Measurements from ENCODE around the gene POLG2. TPM values are rescaled to one million over a fixed set of nuclear protein-coding genes. Genes with fewer than 3 reads are reported as not detected.

POLG2 gene
- total and polyA plus RNA-seq, 9 of the 15 experiments (the other 6 are each of a cell fraction or from before 2014, with no cell fraction given) = 13.4 to 44.8 (median 37.0) TPM

DNA sequence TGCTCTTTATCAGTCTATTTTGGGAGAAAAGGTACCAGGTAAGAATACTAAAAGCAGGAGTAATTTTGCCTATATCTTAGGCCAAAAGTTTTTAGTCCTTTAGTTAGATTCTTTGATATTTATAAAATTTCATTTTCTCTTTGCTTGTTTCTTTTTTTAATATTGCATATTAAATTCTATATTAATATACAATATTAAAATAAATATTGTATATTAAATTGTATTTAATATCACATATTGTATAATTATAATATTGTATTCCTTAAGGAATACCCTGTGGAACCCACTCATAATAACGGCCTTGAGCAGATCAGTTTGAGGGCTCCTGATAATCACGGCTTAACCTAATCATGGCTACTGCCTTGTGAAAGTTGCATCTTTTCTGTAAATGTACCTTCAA lies 11.8 kb upstream of the POLG2 start:
- Histone ChIP-seq H3K9ac (ENCODE audit: insufficient read depth in 1 of 2, low read depth in 2 of 2, low read length in 2 of 2) (peak overlapping the region in 1 of 2 experiments; percentile 98; a peak in 1 of 4 replicates), H4K20me1 (replicated peaks; ENCODE audit: control insufficient read depth, insufficient read depth, low read length) (peaks cover 23% of the 10 kb centered on the region), H3K36me3 (ENCODE audit: control insufficient read depth, insufficient read depth, low read length) (peaks cover 73% of the 10 kb centered on the region), H3K4me3 (peak overlapping the region; percentile 77; the same call in 1 of the 2 replicates), H3K4me1 (replicated peaks in 1 of 2; ENCODE audit: control insufficient read depth in 2 of 2, insufficient read depth in 2 of 2, low read length in 2 of 2) (peaks cover 6 to 13% of the 10 kb centered on the region in 2 experiments; a peak in 3 of 5 replicates), H3K27me3 (ENCODE audit: control insufficient read depth in 2 of 2, insufficient read depth in 2 of 2, low read length in 2 of 2) (no peaks in the 10 kb centered on the region), H3K79me2 (ENCODE audit: control insufficient read depth, insufficient read depth, low read length) (peaks cover 78% of the 10 kb centered on the region), H3K4me2 (ENCODE audit: insufficient read depth, low read length) (peak overlapping the region; percentile 98; the same call in 1 of the 2 replicates), H3K9me3 (replicated peaks; ENCODE audit: control insufficient read depth, insufficient read depth, low read depth, low read length) (no peaks in the 10 kb centered on the region), H2AFZ (ENCODE audit: low read depth, low read length) (no peak overlapping the region), H3K27ac (ENCODE audit: extremely low read depth, low read depth, low read length) (no peak overlapping the region), H3K9me1 (ENCODE audit: control insufficient read depth, insufficient read depth, low read length) (no peaks in the 10 kb centered on the region)
- in situ Hi-C loops (cut with MboI) (no loop called here), intact Hi-C loops (cut with micrococcal nuclease) (loop anchor here (5.0 to 10.0 kb wide), 2 partner anchors 89 to 226 kb away; no protein-coding TSS in a partner anchor)
- DNase-seq (ENCODE audit: extremely low read depth in 1 of 4, low spot score in 3 of 4) = no peak
- ATAC-seq = no peak
- FAIRE-seq = no peak
- ChIA-PET CTCF (ENCODE audit: low intra/inter-chr PET ratio) (interaction anchor here (1.2 kb wide), 1 partner anchor 16 kb away, joined by 3 read pairs; no protein-coding TSS in a partner anchor), POLR2A (no interaction called here)
- TF ChIP-seq DACH1 (IDR thresholded peaks at IDR 0.05; ENCODE audit: partially characterized antibody) (no peak), FOS (IDR thresholded peaks at IDR 0.05; ENCODE audit: extremely low read depth, insufficient read length) (no peak), ZNF324 (CRISPR knock-in tag; IDR thresholded peaks at IDR 0.05) (no peak), RNF2 (IDR thresholded peaks at IDR 0.05) (no peak)
- no TSS peak for BruUV-seq (replicated peaks)
- WGBS (ENCODE audit: insufficient coverage, low coverage, missing lambda C conversion rate) = 86% methylated on average over 2 of the region's 2 CpGs

DNA sequence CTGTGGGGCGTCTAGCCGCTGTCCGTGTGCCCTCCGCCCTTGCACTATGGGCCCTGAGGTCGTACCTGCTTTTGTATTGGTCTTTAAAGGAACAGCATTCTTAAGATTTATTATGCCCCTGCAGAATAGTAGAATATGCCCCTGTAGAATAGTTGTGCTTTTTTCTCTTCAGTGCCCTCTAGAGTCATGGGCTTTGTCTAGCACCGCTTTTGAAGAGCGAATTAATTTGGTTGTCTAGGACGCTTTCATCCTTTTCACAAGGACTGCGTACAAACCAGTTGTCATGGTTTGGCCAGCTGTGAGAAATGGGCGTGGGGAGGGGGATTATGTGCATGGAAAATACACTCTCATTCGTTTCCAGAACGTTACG lies 10.5 kb upstream of the POLG2 start:
- BruUV-seq (replicated peaks) = no TSS peak
- no peaks in the 10 kb centered on the region for H3K9me3 ChIP-seq (replicated peaks; ENCODE audit: control insufficient read depth, insufficient read depth, low read depth, low read length)
- H2AFZ ChIP-seq (ENCODE audit: low read depth, low read length) = peak overlapping the region; percentile 82
- H3K4me1 ChIP-seq (replicated peaks in 1 of 2; ENCODE audit: control insufficient read depth in 2 of 2, insufficient read depth in 2 of 2, low read length in 2 of 2) = peaks cover 6 to 13% of the 10 kb centered on the region in 2 experiments; a peak in 3 of 5 replicates
- intact Hi-C loops (cut with micrococcal nuclease) (loop anchor here (5.0 to 10.0 kb wide), 2 partner anchors 90 to 227 kb away; no protein-coding TSS in a partner anchor), in situ Hi-C loops (cut with MboI) (no loop called here)
- POLR2A ChIA-PET = interaction anchor here (0.8 to 5.2 kb wide), 17 partner anchors 8 to 230 kb away, joined by 3 to 114 read pairs (median 7); partner anchors contain the start of gene POLG2
- under 1% methylated on average over 13 of the region's 13 CpGs for WGBS (ENCODE audit: insufficient coverage, low coverage, missing lambda C conversion rate)
- no peaks in the 10 kb centered on the region for H3K27me3 ChIP-seq (ENCODE audit: control insufficient read depth in 2 of 2, insufficient read depth in 2 of 2, low read length in 2 of 2)
- H3K36me3 ChIP-seq (ENCODE audit: control insufficient read depth, insufficient read depth, low read length) = peaks cover 73% of the 10 kb centered on the region
- peak overlapping the region; percentile 97 for H3K27ac ChIP-seq (ENCODE audit: extremely low read depth, low read depth, low read length)
- peaks cover 23% of the 10 kb centered on the region for H4K20me1 ChIP-seq (replicated peaks; ENCODE audit: control insufficient read depth, insufficient read depth, low read length)
- CTCF ChIA-PET (ENCODE audit: low intra/inter-chr PET ratio) = interaction anchor here (0.9 to 1.2 kb wide), 3 partner anchors 15 to 95 kb away, joined by 3 read pairs; no protein-coding TSS in a partner anchor
- peak in 3 of 4 experiments; percentile 27 to 73 (median 47) for DNase-seq (ENCODE audit: extremely low read depth in 1 of 4, low spot score in 3 of 4)
- FAIRE-seq = peak; percentile 32
- peak overlapping the region; percentile 98 to 99 for H3K9ac ChIP-seq (ENCODE audit: insufficient read depth in 1 of 2, low read depth in 2 of 2, low read length in 2 of 2)
- peak overlapping the region; percentile 98 for H3K4me2 ChIP-seq (ENCODE audit: insufficient read depth, low read length)
- peaks cover 79% of the 10 kb centered on the region for H3K79me2 ChIP-seq (ENCODE audit: control insufficient read depth, insufficient read depth, low read length)
- peak; percentile 54 for ATAC-seq
- no peaks in the 10 kb centered on the region for H3K9me1 ChIP-seq (ENCODE audit: control insufficient read depth, insufficient read depth, low read length)
- peak overlapping the region; percentile 77 for H3K4me3 ChIP-seq
- 0 out of 2 replicates have a peak, but pooled peaks have one; percentile 3 for TF ChIP-seq ZNF12 (CRISPR knock-in tag; IDR thresholded peaks at IDR 0.05)
- no peak for TF ChIP-seq ZNF347 (CRISPR knock-in tag; IDR thresholded peaks at IDR 0.05; ENCODE audit: low read depth)
- no peak for TF ChIP-seq PBX2 (CRISPR knock-in tag; IDR thresholded peaks at IDR 0.05; ENCODE audit: low read depth)
- peak; percentile 61 for TF ChIP-seq PBX2 (tag; conservative IDR thresholded peaks at IDR 0.05; ENCODE audit: low read depth)
- no peak for TF ChIP-seq ZNF134 (CRISPR knock-in tag; conservative IDR thresholded peaks at IDR 0.05)
- no peak for TF ChIP-seq ZNF175 (CRISPR knock-in tag; IDR thresholded peaks at IDR 0.05; ENCODE audit: low read depth)
- peak in 1 of 2 experiments; percentile 8; a peak in 1 of 4 replicates for TF ChIP-seq FOXK2 (conservative IDR thresholded peaks at IDR 0.05 in 1 of 2, IDR thresholded peaks at IDR 0.05 in 1 of 2; ENCODE audit: low read depth in 2 of 2)
- peak in 1 of 2 experiments; percentile 92; a peak in 3 of 4 replicates for TF ChIP-seq SIN3A (IDR thresholded peaks at IDR 0.05; ENCODE audit: borderline replicate concordance in 2 of 2, control insufficient read depth in 1 of 2, low read depth in 2 of 2, low read length in 2 of 2)
